ENCODE results near the gene SLC25A2. TPM values are rescaled to one million over a fixed set of nuclear protein-coding genes. Genes with fewer than 3 reads are reported as not detected.
"Not testable (repeated sequence)": the region's sequence is repeated elsewhere in the genome, so short reads cannot be mapped to it uniquely, and the experiment has no call there.

SLC25A2 gene
- polyA plus RNA-seq, 2 of the 4 experiments (the other 2 are of a cell fraction) = 0.08 TPM; not detected in 1

- DNase-seq (ENCODE audit: low read depth in 1 of 2, low spot score in 1 of 2) = peak; percentile 24 to 74
- Histone ChIP-seq H3K4me2 (peak within 1 kb of the TSS; percentile 61), H3K27ac (peak within 1 kb of the TSS; percentile 59 to 70), H3K9me3 (peaks cover 37% of the 10 kb centered on the region), H3K4me1 (no peaks in the 10 kb centered on the region), H3K4me3 (peak within 1 kb of the TSS; percentile 45)
- 27% methylated on average over 25 of the region's 27 CpGs for WGBS (ENCODE audit: missing lambda C conversion rate)
- FAIRE-seq = no peak
- peak; percentile 54 to 87; a peak in 4 of 6 replicates for ATAC-seq
- ChIA-PET CTCF (interaction anchor here (0.6 to 2.9 kb wide), 19 partner anchors 10 to 257 kb away, joined by 3 to 22 read pairs (median 5); partner anchors contain the start of genes PCDHGA1, PCDHGB1, PCDHGB4 and TAF7), POLR2A (interaction anchor here (1.0 to 1.6 kb wide), 3 partner anchors 12 to 183 kb away, joined by 3 to 15 read pairs (median 6); partner anchors contain the start of genes PCDHGB1 and TAF7)
- no peak for TF ChIP-seq SMC3 (IDR thresholded peaks at IDR 0.05)
- TF ChIP-seq CEBPB (IDR thresholded peaks at IDR 0.05) = peak in 1 of 2 experiments; percentile 25; a peak in 1 of 4 replicates
- TF ChIP-seq RAD21 (conservative IDR thresholded peaks at IDR 0.05 in 1 of 2, IDR thresholded peaks at IDR 0.05 in 1 of 2) = peak; percentile 46 to 53; a peak in 4 of 5 replicates
- no peak for TF ChIP-seq POLR2A (IDR thresholded peaks at IDR 0.05; ENCODE audit: low read length)
- TF ChIP-seq CTCF (IDR thresholded peaks at IDR 0.05) = peak; percentile 35; the same call in 2 of the 3 replicates
- no peak for TF ChIP-seq NFE2L2 (conservative IDR thresholded peaks at IDR 0.05; ENCODE audit: low read length)
Observed at GRCh38 chr5:141338538-141339306, 34.9 kb upstream of the SLC25A2 start, which contains the start of gene PCDHGA2. Gene PCDHGA2 (plus strand): TSS chr5:141338760.

GRCh38 chr5:141332571-141332970 lies 28.7 kb upstream of the SLC25A2 start:
- H3K4me1 ChIP-seq = not testable (repeated sequence)
- CTCF ChIA-PET = interaction anchor here (2.2 kb wide), 1 partner anchor 235 kb away, joined by 7 read pairs; no protein-coding TSS in a partner anchor
- 85% methylated on average over 28 of the region's 39 CpGs for WGBS (ENCODE audit: missing lambda C conversion rate)

GRCh38 chr5:141330299-141331080 lies 26.6 kb upstream of the SLC25A2 start, which contains the start of gene PCDHGA1:
Gene PCDHGA1 (plus strand): TSS chr5:141330514.
- DNase-seq (ENCODE audit: low read depth in 1 of 2, low spot score in 1 of 2) (peak; percentile 57 to 74), ATAC-seq (peak; percentile 92 to 94), FAIRE-seq (no peak)
- peaks cover 25% of the 10 kb centered on the region; the same call in 2 of the 3 replicates for H3K9me3 ChIP-seq
- H3K4me2 ChIP-seq = peak within 1 kb of the TSS; percentile 70
- ChIA-PET POLR2A (interaction anchor here (0.6 to 2.6 kb wide), 4 partner anchors 10 to 233 kb away, joined by 3 to 33 read pairs (median 3); partner anchors contain the start of genes PCDHGB1 and TAF7), CTCF (interaction anchor here (0.6 to 4.9 kb wide), 24 partner anchors 8 to 360 kb away, joined by 3 to 45 read pairs (median 4); partner anchors contain the start of genes PCDHB2, PCDHB7, PCDHGA2 and PCDHGA7)
- 9% methylated on average over 21 of the region's 21 CpGs for WGBS (ENCODE audit: missing lambda C conversion rate)
- no peaks in the 10 kb centered on the region for H3K4me1 ChIP-seq
- peak within 1 kb of the TSS; percentile 44 to 80; a peak in 5 of 6 replicates for H3K27ac ChIP-seq
- no peak for TF ChIP-seq SMC3 (IDR thresholded peaks at IDR 0.05)
- TF ChIP-seq HOXB5 (CRISPR knock-in tag; IDR thresholded peaks at IDR 0.05) = no peak
- no peak for TF ChIP-seq MYC (IDR thresholded peaks at IDR 0.05; ENCODE audit: borderline replicate concordance, low read length)
- TF ChIP-seq FOSB (CRISPR knock-in tag; IDR thresholded peaks at IDR 0.05) = no peak
- no peak for TF ChIP-seq ZSCAN20 (CRISPR knock-in tag; IDR thresholded peaks at IDR 0.05)
- no peak for TF ChIP-seq SREBF2 (IDR thresholded peaks at IDR 0.05)
- TF ChIP-seq FOXS1 (CRISPR knock-in tag; IDR thresholded peaks at IDR 0.05) = no peak
- TF ChIP-seq CTCF (IDR thresholded peaks at IDR 0.05) = peak; percentile 58
- no peak for TF ChIP-seq GATA3 (IDR thresholded peaks at IDR 0.05; ENCODE audit: borderline replicate concordance)
- TF ChIP-seq E2F6 (IDR thresholded peaks at IDR 0.05; ENCODE audit: borderline replicate concordance, low read depth) = peak; percentile 41; the same call in 1 of the 2 replicates
- no peak for TF ChIP-seq EHMT2 (IDR thresholded peaks at IDR 0.05; ENCODE audit: low read depth)
- no peak for TF ChIP-seq REST (IDR thresholded peaks at IDR 0.05)
- TF ChIP-seq CEBPB (IDR thresholded peaks at IDR 0.05) = no peak
- no peak for TF ChIP-seq BHLHE40 (IDR thresholded peaks at IDR 0.05; ENCODE audit: low read depth, low read length)
- no peak for TF ChIP-seq TFCP2L1 (CRISPR knock-in tag; IDR thresholded peaks at IDR 0.05)
- TF ChIP-seq MAFK (IDR thresholded peaks at IDR 0.05; ENCODE audit: partially characterized antibody) = no peak
- TF ChIP-seq RAD21 (conservative IDR thresholded peaks at IDR 0.05 in 1 of 2, IDR thresholded peaks at IDR 0.05 in 1 of 2) = peak in 1 of 2 experiments; percentile 44; a peak in 3 of 5 replicates
- TF ChIP-seq CHD2 (IDR thresholded peaks at IDR 0.05; ENCODE audit: low read length, partially characterized antibody) = no peak
- H3K4me3 ChIP-seq = peak within 1 kb of the TSS; percentile 43

More at GRCh38 chr5:141332571-141332970, 28.7 kb upstream of the SLC25A2 start:
- H3K4me3 ChIP-seq; H3K27ac ChIP-seq; FAIRE-seq; ATAC-seq; H3K4me2 ChIP-seq; DNase-seq (ENCODE audit: low read depth in 1 of 2, low spot score in 1 of 2); POLR2A ChIA-PET: not testable (repeated sequence)
- H3K9me3 ChIP-seq = peaks cover 31% of the 10 kb centered on the region; the same call in 2 of the 3 replicates

Measured in A549 (cell line).